ENCODE results near the gene KIF5C. TPM values are rescaled to one million over a fixed set of nuclear protein-coding genes. Genes with fewer than 3 reads are reported as not detected.

Gene KIF5C
- total and polyA plus RNA-seq, 7 donors: 0.22 to 1.1 (median 0.59) TPM

GRCh38 chr2:148936857-148937450 is 61.9 kb downstream of the KIF5C start:
- no peak for DNase-seq
- Histone ChIP-seq H3K4me1 (no peaks in the 10 kb centered on the region), H3K36me3 (ENCODE audit: insufficient read depth in 1 of 2, low read depth in 1 of 2) (no peaks in the 10 kb centered on the region), H3K4me3 (no peak overlapping the region), H3K27me3 (ENCODE audit: insufficient read depth in 3 of 3, low read length in 2 of 3) (no peaks in the 10 kb centered on the region), H3K9me3 (no peaks in the 10 kb centered on the region), H3K27ac (no peak overlapping the region)
- WGBS, 3 donors: 70 to 79% (median 74%) methylated on average over 8 of the region's 8 CpGs
- intact Hi-C loops (cut with DNase I): no loop called here
- ATAC-seq: no peak
- TF ChIP-seq CTCF (IDR thresholded peaks at IDR 0.05): no peak

GRCh38 chr2:148939271-148939670 is 64.2 kb downstream of the KIF5C start:
- Histone ChIP-seq H3K4me3 (no peak overlapping the region), H3K36me3 (ENCODE audit: insufficient read depth in 1 of 2, low read depth in 1 of 2) (no peaks in the 10 kb centered on the region), H3K27ac (no peak overlapping the region), H3K27me3 (ENCODE audit: insufficient read depth in 3 of 3, low read length in 2 of 3) (peaks cover 0 to 5% (median 0%) of the 10 kb centered on the region in 3 donors), H3K9me3 (no peaks in the 10 kb centered on the region), H3K4me1 (no peaks in the 10 kb centered on the region)
- DNase-seq (no peak), ATAC-seq (no peak)
- intact Hi-C loops (cut with DNase I): no loop called here
- no peak for TF ChIP-seq CTCF (IDR thresholded peaks at IDR 0.05)

GRCh38 chr2:148943097-148943496 is 68.1 kb downstream of the KIF5C start:
- intact Hi-C loops (cut with DNase I): no loop called here
- Histone ChIP-seq H3K27me3 (ENCODE audit: insufficient read depth in 3 of 3, low read length in 2 of 3) (peaks cover 0 to 5% (median 0%) of the 10 kb centered on the region in 3 donors), H3K27ac (no peak overlapping the region), H3K36me3 (ENCODE audit: insufficient read depth in 1 of 2, low read depth in 1 of 2) (no peaks in the 10 kb centered on the region), H3K4me3 (no peak overlapping the region), H3K4me1 (no peaks in the 10 kb centered on the region), H3K9me3 (peaks cover 4% of the 10 kb centered on the region)
- WGBS, 3 donors: 76 to 83% (median 78%) methylated on average over 3 of the region's 3 CpGs
- no peak for DNase-seq
- TF ChIP-seq CTCF (IDR thresholded peaks at IDR 0.05): no peak
- no peak for ATAC-seq

- WGBS, 3 donors: 66 to 96% (median 81%) methylated on average over 4 of the region's 4 CpGs
- Histone ChIP-seq H3K4me3 (no peak overlapping the region), H3K27me3 (ENCODE audit: insufficient read depth in 3 of 3, low read length in 2 of 3) (peaks cover 0 to 5% (median 0%) of the 10 kb centered on the region in 3 donors), H3K36me3 (ENCODE audit: insufficient read depth in 1 of 2, low read depth in 1 of 2) (no peaks in the 10 kb centered on the region), H3K27ac (no peak overlapping the region), H3K4me1 (no peaks in the 10 kb centered on the region), H3K9me3 (peaks cover 4% of the 10 kb centered on the region)
- no peak for TF ChIP-seq CTCF (IDR thresholded peaks at IDR 0.05)
- DNase-seq (no peak), ATAC-seq (no peak)
- intact Hi-C loops (cut with DNase I): no loop called here
These were observed 69.5 kb downstream of the KIF5C start for GRCh38 chr2:148944536-148944935.

- Histone ChIP-seq H3K27me3 (ENCODE audit: insufficient read depth in 3 of 3, low read length in 2 of 3) (peaks cover 0 to 5% (median 0%) of the 10 kb centered on the region in 3 donors), H3K4me1 (no peaks in the 10 kb centered on the region), H3K27ac (no peak overlapping the region), H3K4me3 (no peak overlapping the region), H3K9me3 (peaks cover 4% of the 10 kb centered on the region), H3K36me3 (ENCODE audit: insufficient read depth in 1 of 2, low read depth in 1 of 2) (no peaks in the 10 kb centered on the region)
- ATAC-seq (no peak), DNase-seq (no peak)
- intact Hi-C loops (cut with DNase I): no loop called here
- no peak for TF ChIP-seq CTCF (IDR thresholded peaks at IDR 0.05)
- 71 to 75% (median 72%) methylated on average over 7 of the region's 7 CpGs for WGBS, 3 donors
These were observed 72.3 kb downstream of the KIF5C start for GRCh38 chr2:148947299-148947698.

Data from psoas muscle (tissue), 8 donors.